ENCODE data around the gene CRYBA1.

The CRYBA1 gene

GRCh38 chr17:29212094-29212631 lies 34.5 kb upstream of the CRYBA1 start:
- no peak for DNase-seq (ENCODE audit: low read depth)
- no peak overlapping the region for H3K4me3 ChIP-seq (ENCODE audit: low read length)
- no peak for TF ChIP-seq CTCF (conservative IDR thresholded peaks at IDR 0.05; ENCODE audit: low read depth, low read length)

- no peak overlapping the region for H3K4me3 ChIP-seq (ENCODE audit: low read length)
- DNase-seq (ENCODE audit: low read depth): no peak
- no peak for TF ChIP-seq CTCF (conservative IDR thresholded peaks at IDR 0.05; ENCODE audit: low read depth, low read length)
Measured at GRCh38 chr17:29212681-29213121, 34.0 kb upstream of the CRYBA1 start.

GRCh38 chr17:29214215-29215146 lies 32.2 kb upstream of the CRYBA1 start:
- DNase-seq (ENCODE audit: low read depth): no peak
- TF ChIP-seq CTCF (conservative IDR thresholded peaks at IDR 0.05; ENCODE audit: low read depth, low read length): no peak
- no peak overlapping the region for H3K4me3 ChIP-seq (ENCODE audit: low read length)

- DNase-seq (ENCODE audit: low read depth): no peak
- TF ChIP-seq CTCF (conservative IDR thresholded peaks at IDR 0.05; ENCODE audit: low read depth, low read length): no peak
- H3K4me3 ChIP-seq (ENCODE audit: low read length): no peak overlapping the region
Measured at GRCh38 chr17:29215174-29215573, 31.5 kb upstream of the CRYBA1 start.

- H3K4me3 ChIP-seq (ENCODE audit: low read length): no peak overlapping the region
- no peak for TF ChIP-seq CTCF (conservative IDR thresholded peaks at IDR 0.05; ENCODE audit: low read depth, low read length)
- no peak for DNase-seq (ENCODE audit: low read depth)
Measured at GRCh38 chr17:29215717-29216116, 30.9 kb upstream of the CRYBA1 start.

- TF ChIP-seq CTCF (conservative IDR thresholded peaks at IDR 0.05; ENCODE audit: low read depth, low read length): no peak
- no peak for DNase-seq (ENCODE audit: low read depth)
- H3K4me3 ChIP-seq (ENCODE audit: low read length): no peak overlapping the region
Measured at GRCh38 chr17:29216181-29216580, 30.5 kb upstream of the CRYBA1 start.

- TF ChIP-seq CTCF (conservative IDR thresholded peaks at IDR 0.05; ENCODE audit: low read depth, low read length): no peak
- no peak for DNase-seq (ENCODE audit: low read depth)
- H3K4me3 ChIP-seq (ENCODE audit: low read length): no peak overlapping the region
Measured at GRCh38 chr17:29216856-29217255, 29.8 kb upstream of the CRYBA1 start.

All from retinal pigment epithelial cell (primary cell).